Superior temporal gyrus (tissue), 1 donor: ENCODE data around the gene BMP2K.

Source experiments
- DNase-seq: peaks from one replicate; pipeline ENCODE4 v3.0.0-alpha.2; 2016; ENCODE audit errors: extremely low spot score

Gene BMP2K

GRCh38 chr4:78764498-78764961 lies 11.6 kb upstream of the BMP2K start:
- no peak for DNase-seq

DNA sequence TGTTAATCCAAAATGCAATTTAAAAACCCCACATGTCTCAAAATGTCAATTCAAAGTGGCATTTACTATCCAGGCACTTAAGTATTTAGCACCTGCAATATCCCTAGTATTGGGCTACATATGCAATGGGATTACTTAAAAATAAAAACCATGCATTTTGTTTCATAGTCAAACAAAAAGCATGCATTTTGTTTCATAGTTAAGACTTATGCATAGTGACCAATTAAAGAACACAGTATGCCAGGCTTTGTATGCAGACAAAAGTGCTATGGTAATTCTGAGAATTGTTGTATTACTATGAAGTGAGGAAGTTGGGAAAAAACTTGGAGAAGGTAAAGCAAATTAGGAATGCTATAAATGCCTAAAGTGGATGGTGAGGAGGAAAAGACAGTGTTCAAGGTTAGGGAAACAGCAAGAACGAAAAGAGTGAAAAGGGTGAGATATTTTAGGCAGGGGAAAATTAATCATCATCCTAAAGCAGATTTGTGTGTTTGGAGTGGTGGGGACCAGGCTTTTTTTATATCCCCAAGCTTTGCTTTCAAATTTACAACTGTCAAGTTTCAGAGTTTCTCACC lies 10.6 kb upstream of the BMP2K start:
- no peak for DNase-seq

GRCh38 chr4:78766026-78766425 lies 10.1 kb upstream of the BMP2K start:
- DNase-seq = no peak

DNA sequence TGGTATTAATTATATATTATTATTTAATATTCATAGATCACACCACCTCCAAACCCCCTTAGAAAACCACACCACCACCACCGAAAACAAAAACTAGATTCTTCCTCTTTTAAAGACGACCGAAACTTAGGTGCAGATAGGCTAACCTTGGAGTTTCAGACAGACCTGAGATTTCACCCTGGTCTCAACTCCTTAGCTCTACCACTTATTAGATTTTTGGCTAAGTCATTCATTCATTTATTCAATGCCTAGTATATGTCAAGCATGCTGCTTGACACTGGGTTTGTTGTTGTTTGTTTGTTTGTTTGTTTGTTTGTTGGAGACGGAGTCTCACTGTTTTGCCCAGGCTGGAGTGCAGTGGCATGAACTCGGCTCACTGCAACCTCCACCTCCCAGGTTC lies 9.5 kb upstream of the BMP2K start:
- DNase-seq = no peak

DNA sequence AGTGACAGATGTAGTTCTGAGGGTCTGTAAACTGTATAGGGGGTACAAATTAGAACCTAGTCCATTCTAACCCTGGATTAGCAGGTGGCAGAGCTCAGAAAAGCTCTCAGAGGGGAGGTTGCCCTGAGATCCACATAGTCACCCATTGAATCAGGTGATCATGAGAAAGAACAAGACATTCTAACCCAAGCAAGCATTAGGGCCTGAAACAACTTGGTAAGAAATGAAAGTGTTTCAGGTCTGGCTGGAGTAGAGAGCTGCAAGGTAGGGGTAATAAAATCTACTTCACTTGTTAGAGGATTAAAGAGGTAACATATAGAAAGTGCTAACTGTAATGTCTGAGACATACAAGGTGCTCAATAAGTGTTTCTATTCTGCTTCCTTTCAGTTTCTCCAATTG lies 8.8 kb upstream of the BMP2K start:
- no peak for DNase-seq

- no peak for DNase-seq
Observed at GRCh38 chr4:78768452-78769180, 7.5 kb upstream of the BMP2K start.

- no peak for DNase-seq
Observed at GRCh38 chr4:78770091-78770642, 6.0 kb upstream of the BMP2K start.

GRCh38 chr4:78772526-78773091 lies 3.5 kb upstream of the BMP2K start:
- DNase-seq = no peak

DNA sequence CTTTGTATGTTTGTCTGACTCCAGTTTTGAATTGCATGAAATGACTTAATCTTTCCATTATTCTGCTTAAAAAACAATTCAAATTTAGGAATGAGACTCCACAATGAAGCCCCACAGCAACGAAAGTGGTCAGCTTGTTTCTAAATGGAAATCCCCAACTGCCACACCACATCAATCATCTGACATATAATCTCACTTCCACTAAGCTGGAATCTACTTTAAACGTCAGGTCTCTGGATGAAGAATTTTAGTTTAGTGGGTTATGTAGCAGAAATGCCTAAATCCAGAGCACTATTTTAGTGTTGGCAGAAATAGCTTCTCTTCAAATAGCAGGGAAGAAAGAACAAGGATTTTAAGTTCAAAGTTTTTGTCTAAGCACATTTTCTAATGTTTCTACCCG lies 1.7 kb upstream of the BMP2K start:
- DNase-seq = no peak

- DNase-seq = peak; percentile 78
Observed at GRCh38 chr4:78775303-78776078, 659 bp upstream of the BMP2K start.

- DNase-seq = peak; percentile 42
Observed at GRCh38 chr4:78776729-78777575, 802 bp downstream of the BMP2K start.

- no peak for DNase-seq
Observed at GRCh38 chr4:78777576-78777940, 1.4 kb downstream of the BMP2K start.

DNA sequence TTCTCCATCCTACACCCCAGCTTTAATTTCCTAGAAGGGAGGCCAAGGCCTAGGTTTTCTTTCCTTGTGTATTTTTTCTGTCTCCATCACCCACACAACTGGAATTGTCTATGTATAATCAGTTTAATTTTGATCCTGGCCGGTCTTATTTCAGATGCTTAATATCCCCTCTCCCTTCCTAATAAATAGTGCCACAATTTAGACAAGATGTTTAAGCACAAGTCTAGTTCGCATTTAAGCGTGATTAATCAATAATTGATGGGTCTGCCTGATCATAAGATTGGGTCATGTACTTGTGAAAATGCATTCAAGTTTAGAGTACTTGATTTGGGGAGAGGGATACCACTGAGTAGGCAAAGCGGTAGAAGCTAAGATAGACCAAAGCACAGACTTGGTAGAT lies 2.4 kb downstream of the BMP2K start:
- no peak for DNase-seq

GRCh38 chr4:78779280-78779679 lies 3.1 kb downstream of the BMP2K start:
- DNase-seq = no peak

GRCh38 chr4:78780093-78780492 lies 3.9 kb downstream of the BMP2K start:
- no peak for DNase-seq

- no peak for DNase-seq
Observed at GRCh38 chr4:78781139-78781538, 5.0 kb downstream of the BMP2K start.

DNA sequence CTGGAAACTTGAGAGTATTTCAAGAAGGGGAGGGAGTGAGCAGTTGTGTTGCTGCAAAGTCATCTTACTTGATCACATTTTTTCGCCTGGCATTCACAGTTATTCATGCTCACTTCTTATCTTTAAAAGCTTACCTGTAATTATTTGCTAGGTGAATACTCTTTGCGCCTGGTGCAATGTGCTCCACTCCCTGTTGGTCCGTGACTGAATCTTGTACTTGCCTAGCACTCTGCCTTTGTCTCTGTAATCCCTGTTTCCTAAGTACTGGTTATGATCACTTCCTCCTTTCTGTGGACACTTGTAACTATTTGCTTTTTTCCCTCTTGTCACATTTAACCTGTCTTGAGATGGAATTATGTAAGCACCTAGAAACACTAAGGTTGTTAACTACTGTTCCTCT lies 5.8 kb downstream of the BMP2K start:
- DNase-seq = no peak

DNA sequence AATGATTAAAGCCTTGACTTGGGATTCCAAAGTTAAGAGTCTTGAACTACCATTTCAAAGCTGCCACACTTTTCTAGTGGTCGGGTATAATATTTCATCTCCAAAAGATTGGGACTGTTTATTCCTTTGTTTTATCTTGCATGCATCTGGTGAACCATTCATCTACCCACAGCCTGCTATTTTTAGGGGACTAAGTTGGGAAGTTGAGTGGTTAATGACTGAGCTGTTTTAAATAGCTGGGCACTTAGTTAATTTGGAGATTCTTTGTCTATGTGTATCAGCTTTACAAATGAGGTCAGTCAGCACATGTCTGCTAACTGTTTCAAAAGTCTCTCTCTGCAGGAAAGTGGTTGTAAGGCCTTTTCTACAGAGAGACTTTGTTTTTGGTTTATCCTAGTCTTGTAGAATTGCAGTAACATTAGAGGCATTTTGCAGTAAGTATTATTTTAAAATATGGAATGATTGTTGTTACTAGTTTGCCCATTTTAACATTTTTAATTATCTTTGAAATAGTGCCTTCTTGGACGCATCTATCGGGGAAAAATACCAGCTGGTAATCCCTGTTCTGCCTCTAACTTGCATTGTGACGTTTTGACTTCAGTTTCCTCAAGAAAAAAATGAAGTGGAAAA lies 8.2 kb downstream of the BMP2K start:
- no peak for DNase-seq

GRCh38 chr4:78787392-78788006 lies 11.3 kb downstream of the BMP2K start:
- no peak for DNase-seq
